GM21423 (cell line): ENCODE results near the gene HTR5A.

ENCODE experiments used
- ATAC-seq: cut with Tn5 transposase; IDR thresholded peaks from one replicate; pipeline ENCODE4 v1.9.1; 2021; ENCODE audit warnings: mild to moderate bottlenecking, moderate library complexity; ENCODE audit not compliant: unreplicated experiment

HTR5A gene

DNA sequence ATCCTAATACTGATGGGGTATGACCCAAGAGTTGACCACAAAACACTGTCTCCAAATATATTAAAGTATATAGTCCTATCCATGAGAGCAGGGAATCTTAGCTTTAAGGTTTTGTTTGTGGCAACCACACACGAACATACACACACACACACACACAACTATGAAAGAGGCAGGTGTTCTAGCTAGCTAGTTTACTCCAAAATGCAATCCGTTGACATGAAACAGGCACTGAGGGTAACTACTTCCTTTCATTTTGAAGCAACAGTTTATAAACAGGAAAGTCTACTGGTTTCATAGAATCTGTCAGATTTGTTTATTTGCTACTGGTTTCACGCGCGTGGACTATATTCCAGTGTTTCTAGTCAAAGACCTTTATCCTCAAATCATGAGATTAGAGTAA is 14.8 kb downstream of the HTR5A start:
- no peak for ATAC-seq

DNA sequence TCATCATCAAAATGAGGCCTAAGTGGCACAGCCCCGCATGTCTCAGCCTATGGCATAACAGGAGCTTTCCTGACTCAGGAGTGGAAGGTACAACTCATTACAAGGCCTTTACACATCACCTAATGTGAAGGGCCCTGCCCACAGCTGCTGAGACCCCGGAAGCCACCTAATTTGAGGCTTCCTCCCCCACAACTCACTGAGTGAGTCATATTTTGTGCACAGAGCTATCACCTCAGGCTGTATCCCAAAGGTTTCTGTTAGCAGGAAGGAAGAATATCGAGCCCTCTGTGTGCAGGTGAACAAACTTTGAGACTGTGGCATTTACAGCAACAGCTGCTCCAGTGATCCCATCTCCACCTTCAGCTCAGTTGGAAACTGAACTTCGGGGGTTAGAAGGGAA is 20.6 kb downstream of the HTR5A start:
- no peak for ATAC-seq

DNA sequence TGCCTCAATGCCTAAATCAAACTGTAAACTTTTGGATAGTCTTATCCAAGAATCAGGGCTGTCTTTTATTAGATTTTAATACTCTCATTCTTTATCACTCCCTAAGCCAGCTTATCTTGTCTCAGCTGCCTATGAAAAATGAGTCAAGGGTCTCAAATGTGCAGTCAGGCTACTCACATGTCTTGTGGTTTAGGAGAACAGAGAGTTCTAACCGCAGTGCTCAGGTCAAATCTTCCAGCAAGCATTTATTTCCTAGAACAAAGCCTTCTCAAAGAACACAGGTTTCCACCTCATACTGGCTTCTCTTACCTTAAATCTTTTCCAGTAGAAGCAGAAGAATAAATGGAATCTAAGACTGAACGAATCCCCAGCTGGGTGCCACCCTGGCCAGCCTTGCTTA is 23.5 kb downstream of the HTR5A start:
- no peak for ATAC-seq

DNA sequence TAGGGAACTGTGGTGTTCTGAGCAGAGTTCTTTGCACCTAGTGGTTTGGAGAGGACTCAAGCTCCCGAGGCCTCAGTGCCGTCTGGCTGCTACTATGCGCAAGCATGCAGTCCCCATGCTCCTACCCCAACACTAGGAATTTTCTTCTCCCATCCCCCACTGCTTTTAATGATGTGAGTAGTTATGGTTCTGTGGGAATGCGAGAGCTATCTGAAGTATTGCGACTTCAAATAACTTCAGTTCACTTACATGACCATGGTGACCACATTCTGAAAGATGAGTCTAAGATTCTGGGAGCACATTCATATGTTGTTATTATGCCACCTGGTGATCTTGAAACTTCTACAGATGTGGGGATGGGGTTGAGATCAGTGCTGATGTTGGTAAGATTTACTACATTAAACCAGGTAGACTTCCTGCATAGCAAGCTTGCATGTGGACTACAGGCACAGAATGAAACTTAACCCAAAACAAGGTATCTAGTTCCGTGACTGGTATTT is 24.6 kb downstream of the HTR5A start:
- no peak for ATAC-seq

DNA sequence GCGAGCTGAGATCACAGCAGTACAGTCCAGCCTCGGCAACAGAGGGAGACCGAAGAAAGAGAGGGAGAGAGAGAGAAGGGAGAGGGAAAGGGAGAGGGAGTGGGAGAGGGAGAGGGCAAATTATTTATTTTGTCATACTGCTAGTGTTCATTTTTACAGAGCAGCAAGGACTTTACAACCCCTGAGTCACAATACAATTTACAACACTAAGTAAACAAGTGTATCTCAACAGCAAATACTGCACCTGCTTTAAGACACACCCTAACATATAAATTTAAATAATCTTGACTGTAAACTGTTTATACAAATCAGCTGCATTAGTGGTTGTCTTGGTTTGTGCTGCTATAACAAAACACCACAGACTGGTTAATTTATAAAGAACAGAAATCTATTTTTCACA is 27.2 kb downstream of the HTR5A start:
- ATAC-seq: no peak

DNA sequence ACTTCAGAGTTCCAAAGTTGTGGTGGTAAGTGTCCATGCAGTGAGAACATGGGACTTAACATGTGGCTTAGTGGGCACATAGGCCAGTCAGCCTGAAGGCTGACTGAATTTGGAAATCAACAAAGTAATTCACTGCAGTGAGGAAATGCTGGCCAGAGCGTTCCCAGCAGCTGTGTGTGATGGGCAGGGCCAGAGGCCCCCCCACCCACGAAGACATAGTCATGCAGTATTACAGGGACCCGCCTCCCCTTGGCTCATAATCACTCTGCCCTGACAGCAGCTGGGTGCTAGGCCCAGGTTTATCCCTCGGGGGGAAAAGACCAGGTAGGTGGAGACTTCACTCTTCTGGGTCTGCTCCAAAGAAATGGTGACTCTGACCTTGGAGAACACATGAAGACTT is 33.7 kb downstream of the HTR5A start:
- ATAC-seq: no peak

DNA sequence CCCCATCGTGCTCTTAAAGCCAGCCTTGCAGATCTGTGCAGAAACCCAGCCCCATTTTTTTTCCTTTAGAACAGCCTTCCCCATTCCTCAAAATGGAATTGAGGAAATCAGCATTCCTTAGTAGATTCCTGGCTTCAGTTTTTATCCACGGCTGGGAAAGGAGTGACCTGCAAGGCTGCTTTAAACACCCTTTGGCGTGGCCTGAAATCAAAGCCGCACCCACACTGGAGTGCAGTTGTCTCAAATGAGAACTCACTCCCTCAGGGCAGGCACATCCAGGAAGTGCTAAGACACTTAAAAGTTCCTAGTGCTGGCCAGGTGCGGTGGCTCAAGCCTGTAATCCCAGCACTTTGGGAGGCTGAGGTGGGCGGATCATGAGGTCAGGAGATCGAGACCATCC is 34.8 kb downstream of the HTR5A start:
- no peak for ATAC-seq

DNA sequence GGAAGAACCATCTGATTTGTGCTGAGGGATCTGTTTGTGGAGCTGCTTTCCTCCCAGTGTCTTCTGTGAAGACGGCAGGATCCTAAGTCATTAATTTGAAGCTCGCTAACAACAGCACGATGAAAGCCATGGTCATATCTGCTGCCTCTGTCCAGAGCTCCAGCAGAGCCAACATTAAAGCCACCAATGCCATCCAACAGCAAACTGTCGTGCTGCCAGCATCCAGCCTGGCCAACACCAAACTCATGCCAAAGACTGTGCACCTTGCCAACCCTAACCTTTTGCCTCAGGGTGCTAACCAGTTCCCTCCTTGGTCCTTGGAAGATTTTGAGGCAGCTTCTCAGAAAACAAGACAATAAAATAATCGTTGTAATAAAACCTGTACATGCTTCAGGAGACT is 36.2 kb downstream of the HTR5A start:
- no peak for ATAC-seq

DNA sequence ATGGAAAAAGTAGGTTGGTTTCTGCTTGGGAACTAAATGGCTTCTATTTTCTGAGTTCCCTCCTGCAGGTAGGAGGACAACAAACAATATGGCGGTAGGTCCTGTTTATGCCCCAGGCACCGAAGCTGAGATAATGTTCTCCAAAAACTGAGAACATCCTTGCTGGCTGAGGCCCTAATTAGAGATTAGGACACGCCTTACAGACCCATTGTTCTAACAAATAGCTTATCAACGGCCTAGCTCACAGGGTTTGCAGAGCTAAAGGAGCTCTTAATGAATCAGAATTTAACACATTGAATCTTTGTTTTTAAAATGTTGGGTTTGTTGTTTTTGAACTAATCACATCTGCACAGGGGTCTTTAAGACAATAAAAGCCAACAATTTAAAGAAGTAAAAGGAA is 37.0 kb downstream of the HTR5A start:
- no peak for ATAC-seq

DNA sequence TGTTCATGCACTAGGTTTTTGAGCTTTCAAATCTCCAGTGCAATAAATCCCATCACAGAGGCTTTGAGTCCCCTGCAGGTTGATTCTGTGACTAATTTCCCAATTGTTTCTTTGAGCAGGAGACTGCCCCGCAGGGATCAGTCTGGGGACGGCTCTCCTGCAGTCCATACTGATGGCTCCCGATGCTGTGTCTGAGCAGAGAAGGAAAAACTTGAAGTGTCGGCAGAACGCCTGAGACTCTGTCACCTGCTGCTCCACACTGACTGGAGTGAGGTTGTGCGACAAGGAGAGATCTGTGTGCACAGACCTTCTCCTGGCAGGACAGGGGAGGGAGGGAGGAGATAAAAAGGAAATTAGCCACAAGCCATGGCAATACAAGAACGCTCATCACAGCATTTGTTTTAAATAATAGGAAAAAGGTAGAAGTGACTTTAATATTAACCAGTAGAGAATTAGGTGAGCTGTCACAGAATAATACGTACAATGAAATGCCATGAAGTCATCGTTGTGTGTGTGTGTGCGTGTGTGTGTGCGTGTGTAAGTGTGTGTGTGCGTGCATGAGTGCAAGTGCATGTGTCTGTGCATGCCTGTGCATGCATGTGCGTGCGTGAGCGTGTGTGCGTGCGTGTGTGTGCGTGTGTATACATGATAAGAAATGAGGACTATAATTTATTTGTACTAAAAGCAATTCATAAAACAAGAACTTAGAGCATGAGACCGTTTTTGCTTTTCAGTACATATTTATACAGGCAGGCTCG is 38.2 kb downstream of the HTR5A start:
- no peak for ATAC-seq

DNA sequence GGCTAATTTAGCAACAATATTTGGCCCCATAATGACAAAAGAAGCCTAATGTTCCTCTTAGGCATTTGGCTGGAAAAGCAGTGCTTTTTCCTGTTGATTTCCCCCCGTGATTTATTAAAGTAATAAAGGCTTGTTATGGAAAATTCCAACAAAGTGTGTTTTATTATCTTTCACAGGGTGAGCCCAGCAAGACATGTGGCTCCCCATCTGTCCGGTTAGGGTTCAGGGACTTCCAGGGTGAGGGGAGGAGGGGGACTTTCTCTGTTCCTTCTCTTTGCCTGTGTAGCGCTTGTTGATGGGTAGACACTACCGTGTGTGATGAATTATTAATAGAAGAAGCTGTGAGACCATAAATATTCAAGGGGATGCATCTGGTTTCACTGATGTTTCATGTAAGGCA is 39.0 kb downstream of the HTR5A start:
- ATAC-seq: no peak

DNA sequence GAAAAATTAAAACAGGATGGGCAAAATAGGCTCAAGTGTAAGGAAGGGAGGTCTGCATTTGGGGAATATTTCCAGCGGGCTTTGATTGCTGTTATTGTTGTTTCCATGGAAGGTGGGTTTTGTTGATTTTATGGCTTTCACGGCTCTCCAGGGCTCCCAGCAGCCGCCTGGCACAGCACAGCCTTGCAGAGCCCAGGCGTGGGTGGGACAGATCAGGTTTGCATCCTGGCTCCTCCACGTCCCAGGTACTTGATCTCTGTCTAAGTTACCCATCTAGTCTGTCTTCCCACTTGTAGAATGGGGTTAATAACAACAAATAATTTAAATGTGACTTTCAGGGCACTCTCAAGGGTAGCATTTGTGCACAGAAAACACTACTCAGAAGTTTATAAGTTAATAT is 45.2 kb downstream of the HTR5A start:
- ATAC-seq: no peak

DNA sequence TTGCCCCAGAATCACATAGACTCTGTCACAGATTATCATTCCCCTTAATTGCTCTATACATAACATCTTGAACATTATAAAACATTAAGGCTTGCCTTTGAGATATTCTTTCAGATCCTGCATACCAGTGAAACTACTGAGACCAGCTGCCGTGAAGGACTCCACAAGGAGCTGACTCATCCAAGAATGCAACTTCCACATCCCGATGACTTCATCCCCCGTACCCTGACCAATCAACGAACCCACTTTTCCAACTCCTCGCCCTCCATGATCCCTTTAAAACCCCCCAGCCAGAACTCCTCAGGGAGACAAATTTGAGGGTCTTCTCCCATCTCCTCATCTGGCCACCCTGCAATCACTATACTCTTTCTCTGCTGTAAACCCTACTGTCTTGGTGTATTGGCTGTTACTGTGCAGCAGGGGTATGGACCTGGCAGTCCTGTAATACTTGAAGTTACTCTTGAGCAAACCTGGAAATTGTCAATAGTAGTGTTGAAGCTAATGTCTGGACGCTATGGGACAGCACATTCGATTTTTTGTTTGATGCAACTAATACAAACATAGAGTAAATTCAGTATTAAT is 49.8 kb downstream of the HTR5A start:
- ATAC-seq: no peak

DNA sequence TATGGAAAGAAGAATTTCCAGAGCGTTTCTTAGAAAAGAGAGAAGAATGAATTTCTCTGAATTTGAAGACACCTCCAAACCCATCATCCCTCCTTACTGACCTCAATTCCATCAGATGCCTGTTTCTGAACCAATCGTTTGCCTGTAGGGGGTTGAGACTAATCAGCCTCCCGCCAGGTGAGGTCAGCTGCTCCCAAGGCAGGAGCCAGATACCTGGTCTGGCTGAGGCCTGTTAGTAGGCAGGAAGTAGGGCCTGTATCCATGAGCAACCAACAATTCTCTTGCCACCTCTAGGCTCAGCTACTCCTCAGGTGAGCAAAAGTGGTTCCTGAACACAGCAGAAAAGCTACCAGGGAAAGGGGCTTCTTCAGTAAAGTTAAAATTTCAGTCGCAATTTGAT is 50.3 kb downstream of the HTR5A start:
- no peak for ATAC-seq

DNA sequence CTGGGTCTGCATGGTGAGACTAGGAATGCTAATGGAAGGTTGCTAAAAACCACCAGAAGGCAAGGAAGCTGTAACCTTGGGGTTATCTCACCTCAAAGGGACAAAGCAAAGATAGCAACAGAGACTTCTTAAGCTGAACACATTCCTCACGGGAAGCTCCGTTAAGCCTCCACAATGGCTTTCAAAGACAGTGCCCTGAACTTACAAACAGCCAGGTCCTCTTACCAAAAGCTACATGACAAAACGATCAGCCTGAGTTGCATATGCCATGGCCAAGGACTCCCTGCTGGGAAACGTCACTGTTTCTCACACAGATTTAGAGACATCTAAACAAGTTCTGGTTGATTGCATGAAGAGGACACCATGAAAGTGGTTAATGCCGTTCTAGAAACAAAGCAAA is 52.7 kb downstream of the HTR5A start:
- ATAC-seq: no peak

DNA sequence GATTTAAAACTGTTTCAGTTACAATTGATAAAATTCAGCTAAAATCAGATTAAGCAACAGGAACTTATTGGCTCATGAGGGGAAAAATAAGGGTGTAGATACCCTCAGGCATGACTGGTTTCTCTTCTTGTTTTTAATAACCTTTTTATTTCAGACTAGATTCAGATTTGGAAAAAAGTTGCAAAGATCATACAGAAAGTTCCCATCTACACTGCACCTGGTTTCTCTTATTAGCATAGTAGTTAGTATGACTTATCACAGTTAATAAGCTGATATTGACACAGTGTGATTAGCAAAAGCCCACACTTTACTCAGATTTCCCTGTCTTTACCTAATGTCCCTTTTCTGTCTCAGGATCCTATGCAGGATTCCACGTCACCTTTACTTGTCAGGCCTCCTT is 53.3 kb downstream of the HTR5A start:
- no peak for ATAC-seq

DNA sequence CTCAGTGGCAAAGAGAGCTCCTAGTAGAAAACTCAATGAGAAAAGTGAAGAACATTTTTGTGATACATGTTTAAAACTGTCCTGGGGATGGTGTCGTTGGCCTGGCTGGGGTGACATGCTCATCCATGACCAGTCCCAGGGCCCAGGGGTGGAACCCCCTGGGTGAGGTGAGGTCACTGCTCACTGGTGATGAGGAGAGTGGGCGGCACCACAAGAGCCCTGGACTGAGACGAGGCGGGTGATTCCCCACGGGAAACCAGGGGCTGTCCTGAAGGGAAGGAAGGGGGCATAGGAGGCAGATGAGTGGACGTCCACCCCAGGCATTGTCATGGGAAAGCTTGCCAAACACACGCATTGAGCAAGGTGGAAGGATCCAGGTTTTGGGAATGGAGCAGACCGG is 54.6 kb downstream of the HTR5A start:
- no peak for ATAC-seq

DNA sequence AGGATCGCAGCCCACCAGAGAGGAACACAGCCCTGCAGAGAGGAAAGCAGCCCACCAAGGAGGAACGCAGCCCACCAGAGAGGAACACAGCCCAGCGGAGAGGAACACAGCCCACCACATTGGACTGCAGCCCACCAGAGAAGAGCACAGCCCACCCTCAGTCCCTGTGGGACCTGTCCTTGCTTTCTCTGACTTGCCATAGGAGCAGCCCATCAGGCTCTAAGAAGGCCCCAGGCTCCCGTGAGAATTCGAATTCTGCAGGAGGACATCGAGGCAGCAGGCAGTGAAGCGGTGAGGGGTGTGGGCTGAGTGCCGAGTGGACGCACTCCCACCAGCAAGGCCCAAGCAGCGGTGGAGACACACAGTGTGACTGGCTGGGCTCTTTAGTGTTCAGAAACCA is 59.1 kb downstream of the HTR5A start:
- no peak for ATAC-seq

DNA sequence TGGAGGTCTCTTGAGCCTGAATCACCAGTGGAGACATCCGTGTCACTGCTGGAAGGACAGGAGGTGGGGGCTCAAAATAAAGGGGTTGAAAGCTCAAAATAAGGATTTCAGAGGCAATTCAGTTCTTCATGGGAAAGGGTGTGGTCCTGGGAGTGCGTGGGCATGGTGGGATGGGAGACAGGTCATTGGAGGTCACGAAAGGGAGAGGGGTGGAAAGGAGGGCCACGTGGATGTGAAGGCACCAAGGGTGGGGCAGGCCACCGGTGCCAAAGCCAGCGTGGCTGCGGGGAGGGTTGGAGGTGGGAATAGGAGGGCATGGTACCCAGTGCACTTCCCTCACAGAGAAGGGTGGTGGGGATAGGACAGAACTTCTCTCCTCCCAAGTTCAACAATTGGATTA is 59.7 kb downstream of the HTR5A start:
- ATAC-seq: no peak

DNA sequence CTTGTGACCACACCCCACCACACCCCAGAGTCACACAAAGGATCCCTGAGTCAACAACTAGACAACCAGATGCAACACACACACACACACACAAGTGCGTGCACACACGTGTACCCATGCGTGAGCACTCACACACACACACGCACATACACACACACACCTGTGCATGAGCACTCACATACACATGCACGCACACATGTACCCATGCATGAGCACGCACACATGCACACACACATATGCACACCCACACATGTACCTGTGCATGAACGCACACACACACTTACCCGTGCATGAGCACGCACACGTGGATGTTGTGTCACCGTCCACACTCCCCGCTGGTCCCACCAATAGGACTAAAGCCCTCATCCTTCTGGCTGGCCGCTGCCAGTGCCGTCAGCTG is 60.4 kb downstream of the HTR5A start:
- ATAC-seq: no peak

DNA sequence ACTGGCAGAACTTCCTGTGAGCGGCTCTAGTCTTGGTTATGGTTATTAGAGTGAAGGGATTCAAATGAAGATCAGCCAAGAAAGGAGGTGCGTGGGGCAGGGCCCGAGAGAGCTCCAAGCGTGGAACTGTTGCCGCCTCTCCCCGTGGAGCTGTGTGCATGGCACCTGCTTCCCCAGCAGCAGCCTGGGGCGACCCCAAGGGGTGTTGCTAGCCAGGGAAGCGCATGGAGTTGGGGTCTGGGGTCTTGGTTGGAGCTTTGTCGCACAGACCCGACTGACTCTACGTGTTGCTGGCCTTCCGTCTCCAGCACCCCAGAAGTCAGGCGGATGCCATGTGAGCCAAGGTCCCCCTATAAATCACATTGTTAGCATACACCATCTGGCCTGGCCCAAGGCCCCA is 61.0 kb downstream of the HTR5A start:
- no peak for ATAC-seq

DNA sequence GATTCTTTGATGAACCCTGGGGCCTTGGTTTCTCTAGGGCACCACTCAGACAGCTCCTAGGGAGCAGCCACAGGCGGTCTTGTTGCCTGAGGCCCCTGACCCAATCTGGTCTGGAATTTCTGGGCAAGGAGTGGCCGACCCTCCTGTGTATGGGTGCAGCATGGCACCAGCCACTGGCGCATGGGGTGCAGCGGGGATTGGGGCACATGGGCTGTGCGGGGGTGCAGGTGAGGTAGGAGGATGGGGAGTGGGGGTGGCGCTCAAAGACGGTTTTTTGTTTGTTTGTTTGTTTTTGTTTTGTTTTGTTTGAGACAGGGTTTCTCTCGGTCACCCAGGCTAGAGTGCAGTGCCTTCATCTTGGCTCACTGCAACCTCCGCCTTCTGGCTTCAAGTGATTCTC is 62.3 kb downstream of the HTR5A start:
- no peak for ATAC-seq
